Uterus (tissue), 4 donors: ENCODE measurements around the gene KICS2. TPM values are rescaled to one million over a fixed set of nuclear protein-coding genes. Genes with fewer than 3 reads are reported as not detected.
"Not testable (repeated sequence)": the region's sequence is repeated elsewhere in the genome, so short reads cannot be mapped to it uniquely, and the experiment has no call there.

Experiments
- DNase-seq, 2 donors: peaks; one replicate each; pipeline ENCODE4 v3.0.0-alpha.2; 2019 to 2020
- H3K27ac ChIP-seq, 2 donors: fragments of 200-600 bp; sonication (generic); 1 replicate in 1 of 2; 2 replicates in 1 of 2; pipeline ENCODE4 v1.5.1; 2016 to 2018
- H3K27me3 ChIP-seq, 2 donors: fragments of 200-600 bp; sonication (generic); one replicate each; pipeline ENCODE4 v1.5.1; 2018 to 2019; ENCODE audit warnings: control low read depth in 1 of 2
- H3K36me3 ChIP-seq, 2 donors: fragments of 200-600 bp; sonication (generic); one replicate each; pipeline ENCODE4 v1.5.1; 2019; ENCODE audit warnings: control low read depth in 1 of 2
- H3K4me1 ChIP-seq, 2 donors: fragments of 200-600 bp; sonication (generic); one replicate each; pipeline ENCODE4 v1.5.1; 2018 to 2019; ENCODE audit warnings: control low read depth in 1 of 2
- H3K4me3 ChIP-seq, 2 donors: fragments of 200-600 bp; sonication (generic); 1 replicate in 1 of 2; 2 replicates in 1 of 2; pipeline ENCODE4 v1.5.1; 2018 to 2019; ENCODE audit warnings: mild to moderate bottlenecking in 1 of 2
- H3K9me3 ChIP-seq, 2 donors: fragments of 200-600 bp; sonication (generic); one replicate each; pipeline ENCODE4 v1.5.1; 2019; ENCODE audit warnings: control low read depth in 1 of 2
- POLR2A ChIP-seq, 2 donors: fragments of 450-650 bp; IDR thresholded peaks; one replicate each; pipeline ENCODE4 v1.6.1; 2016; ENCODE audit warnings: antibody characterized with exemption in 2 of 2, mild to moderate bottlenecking in 1 of 2, moderate library complexity in 1 of 2
- intact Hi-C: fragments of 100-400 bp; cut with DNase I; formaldehyde crosslinking; loops from one replicate; pipeline ENCODE4 v1.15.1; 2023; ENCODE audit warnings: low total_unique reads
- total RNA-seq, 4 donors: library from RNA; depleted of rRNA in 3 of 4; stranded (reverse); fragments of >200 nt in 3 of 4; gene quantifications; one replicate each; pipeline versions ENCODE4 v1.1.0 to v1.2.4, GENCODE V29; 2014 to 2023
- TF ChIP-seq, protein P1 (sequence below), 4 experiments: fragments of 200-600 bp in 2 of 4; fragments of 450-650 bp in 2 of 4; sonication (generic) in 2 of 4; IDR thresholded peaks; one replicate each; pipeline ENCODE4 v1.5.1; 2016 to 2019; ENCODE audit warnings: antibody characterized with exemption in 4 of 4, mild to moderate bottlenecking in 2 of 4, moderate library complexity in 1 of 4
- donor health status: DM: yes; HTN: yes; CAD: no.

Gene KICS2
- total RNA-seq, 4 donors from 2014 or later = 0.51 to 9.0 (median 6.6) TPM

- no peak for TF ChIP-seq POLR2A (IDR thresholded peaks at IDR 0.05)
- TF ChIP-seq, protein P1, sequence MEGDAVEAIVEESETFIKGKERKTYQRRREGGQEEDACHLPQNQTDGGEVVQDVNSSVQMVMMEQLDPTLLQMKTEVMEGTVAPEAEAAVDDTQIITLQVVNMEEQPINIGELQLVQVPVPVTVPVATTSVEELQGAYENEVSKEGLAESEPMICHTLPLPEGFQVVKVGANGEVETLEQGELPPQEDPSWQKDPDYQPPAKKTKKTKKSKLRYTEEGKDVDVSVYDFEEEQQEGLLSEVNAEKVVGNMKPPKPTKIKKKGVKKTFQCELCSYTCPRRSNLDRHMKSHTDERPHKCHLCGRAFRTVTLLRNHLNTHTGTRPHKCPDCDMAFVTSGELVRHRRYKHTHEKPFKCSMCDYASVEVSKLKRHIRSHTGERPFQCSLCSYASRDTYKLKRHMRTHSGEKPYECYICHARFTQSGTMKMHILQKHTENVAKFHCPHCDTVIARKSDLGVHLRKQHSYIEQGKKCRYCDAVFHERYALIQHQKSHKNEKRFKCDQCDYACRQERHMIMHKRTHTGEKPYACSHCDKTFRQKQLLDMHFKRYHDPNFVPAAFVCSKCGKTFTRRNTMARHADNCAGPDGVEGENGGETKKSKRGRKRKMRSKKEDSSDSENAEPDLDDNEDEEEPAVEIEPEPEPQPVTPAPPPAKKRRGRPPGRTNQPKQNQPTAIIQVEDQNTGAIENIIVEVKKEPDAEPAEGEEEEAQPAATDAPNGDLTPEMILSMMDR (IDR thresholded peaks at IDR 0.05) = no peak
- Histone ChIP-seq H3K36me3 (no peaks in the 10 kb centered on the region), H3K4me3 (no peak overlapping the region), H3K27ac (no peak overlapping the region), H3K4me1 (no peaks in the 10 kb centered on the region), H3K27me3 (no peaks in the 10 kb centered on the region), H3K9me3 (no peaks in the 10 kb centered on the region)
- intact Hi-C loops = no loop called here
- no peak for DNase-seq
Measured at GRCh38 chr12:64207453-64207852, 14.6 kb downstream of the KICS2 start.

DNA sequence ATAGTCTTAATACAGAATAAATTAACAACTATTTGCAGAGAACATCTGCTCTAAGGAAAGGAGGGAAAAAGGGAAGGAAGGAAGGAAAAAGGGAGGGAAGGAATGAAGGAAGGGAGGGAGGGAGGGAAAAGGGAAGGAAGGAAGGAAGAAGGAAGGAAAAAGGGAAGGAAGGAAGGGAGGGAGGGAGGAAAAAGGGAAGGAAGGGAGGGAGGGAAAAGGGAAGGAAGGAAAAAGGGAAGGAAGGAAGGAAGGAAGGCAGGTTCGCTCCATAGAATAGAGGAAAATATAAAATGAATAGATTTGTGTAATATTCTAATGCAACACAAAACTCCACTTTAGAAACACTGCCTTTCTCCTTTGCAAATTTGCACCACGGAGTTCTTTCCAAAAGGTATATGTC lies 16.6 kb downstream of the KICS2 start:
- Histone ChIP-seq H3K27me3 (no peaks in the 10 kb centered on the region), H3K36me3 (no peaks in the 10 kb centered on the region), H3K27ac (no peak overlapping the region), H3K4me3 (no peak overlapping the region), H3K9me3 (no peaks in the 10 kb centered on the region), H3K4me1 (no peaks in the 10 kb centered on the region)
- TF ChIP-seq, protein P1 (IDR thresholded peaks at IDR 0.05) = no peak
- no peak for TF ChIP-seq POLR2A (IDR thresholded peaks at IDR 0.05)
- no peak for DNase-seq
- intact Hi-C loops = no loop called here

DNA sequence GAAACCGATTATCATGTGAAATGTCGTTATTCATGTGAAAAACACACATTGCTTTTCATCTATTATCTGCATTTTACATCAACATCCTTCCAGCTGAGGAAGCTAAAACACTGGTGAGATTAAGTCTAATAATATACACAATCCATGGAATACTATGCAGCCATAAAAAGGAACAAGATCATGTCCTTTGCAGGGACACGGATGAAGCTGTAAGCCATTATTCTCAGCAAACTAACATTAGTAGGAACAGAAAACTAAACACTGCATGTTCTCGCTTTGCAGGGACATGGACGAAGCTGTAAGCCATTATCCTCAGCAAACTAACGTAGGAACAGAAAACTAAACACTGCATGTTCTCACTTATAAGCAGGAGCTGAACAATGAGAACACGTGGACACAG lies 18.3 kb downstream of the KICS2 start:
- intact Hi-C loops = no loop called here
- TF ChIP-seq, protein P1 (IDR thresholded peaks at IDR 0.05) = no peak
- TF ChIP-seq POLR2A (IDR thresholded peaks at IDR 0.05) = no peak
- H3K9me3 ChIP-seq = no peaks in the 10 kb centered on the region
- H3K27me3 ChIP-seq = no peaks in the 10 kb centered on the region
- no peak overlapping the region for H3K4me3 ChIP-seq
- DNase-seq = no peak
- no peak overlapping the region for H3K27ac ChIP-seq
- no peaks in the 10 kb centered on the region for H3K4me1 ChIP-seq
- no peaks in the 10 kb centered on the region for H3K36me3 ChIP-seq

- Histone ChIP-seq H3K4me3 (no peak overlapping the region), H3K36me3 (no peaks in the 10 kb centered on the region), H3K27ac (no peak overlapping the region), H3K4me1 (no peaks in the 10 kb centered on the region), H3K9me3 (no peaks in the 10 kb centered on the region), H3K27me3 (no peaks in the 10 kb centered on the region)
- TF ChIP-seq, protein P1 (IDR thresholded peaks at IDR 0.05) = no peak
- no peak for TF ChIP-seq POLR2A (IDR thresholded peaks at IDR 0.05)
- no peak for DNase-seq
- intact Hi-C loops = no loop called here
Measured at GRCh38 chr12:64203036-64203435, 19.1 kb downstream of the KICS2 start.

GRCh38 chr12:64195841-64196240 lies 26.3 kb downstream of the KICS2 start:
- H3K4me1 ChIP-seq, H3K9me3 ChIP-seq, H3K4me3 ChIP-seq, H3K27ac ChIP-seq, H3K36me3 ChIP-seq, H3K27me3 ChIP-seq, intact Hi-C loops, DNase-seq: not testable (repeated sequence)
